Right cardiac atrium (tissue), 5 donors: ENCODE measurements around the gene PFKFB2. TPM values are rescaled to one million over a fixed set of nuclear protein-coding genes. Genes with fewer than 3 reads are reported as not detected.

Source experiments
- ATAC-seq, 2 donors: fragments of 200-7000 bp; cut with Tn5 transposase; one replicate each; pipeline versions ENCODE4 v1.8.0 to v1.9.1; 2020; ENCODE audit warnings: moderate library complexity in 2 of 2, mild to moderate bottlenecking in 1 of 2
- DNase-seq, 3 donors: peaks; one replicate each; pipeline ENCODE4 v3.0.0-alpha.2; 2020
- H3K27ac ChIP-seq: one replicate; pipeline ENCODE4 v1.5.1; 2013; ENCODE audit warnings: mild to moderate bottlenecking, low read length, control low read depth, moderate library complexity
- H3K27me3 ChIP-seq: one replicate; pipeline ENCODE4 v1.6.1; 2013; ENCODE audit not compliant: control insufficient read depth, insufficient read depth
- H3K4me1 ChIP-seq: one replicate; pipeline ENCODE4 v1.6.1; 2013; ENCODE audit warnings: low read length; ENCODE audit not compliant: control insufficient read depth, insufficient read depth
- H3K4me3 ChIP-seq: one replicate; pipeline ENCODE4 v1.5.1; 2013; ENCODE audit warnings: low read length, control low read depth
- H3K9me3 ChIP-seq: one replicate; pipeline ENCODE4 v1.6.1; 2013; ENCODE audit warnings: low read length; ENCODE audit not compliant: control insufficient read depth
- WGBS: extraction: QIAGEN DNeasy Blood & Tissue Kit; methylation state at CpG from one replicate; pipeline ENCODE4 v1.1.7; 2013; 5-methylcytosine and 5-hydroxymethylcytosine counted together
- intact Hi-C, 4 donors: fragments of 100-400 bp; cut with DNase I; formaldehyde crosslinking; loops; one replicate each; pipeline versions ENCODE4 v1.11.0 to v1.14.0; 2022 to 2023
- polyA plus RNA-seq: library from polyadenylated mRNA; stranded (reverse); fragments of 200-250 nt; gene quantifications from one replicate; pipeline ENCODE4 v1.2.3, GENCODE V29; 2013
- total RNA-seq, 4 donors: library from RNA; stranded (reverse); fragmentation: NEBNext Ultra II Directional; extraction: Animal tissue kit (Norgen Biotek cat#: 25700); gene quantifications; one replicate each; pipeline ENCODE4 v1.2.1, GENCODE V29; 2021
- donor health status: healthy with polysubstance abuse.
- donor health status: DM: no; HTN: yes; CAD: no.
- donor health status: DM: no; HTN: no; CAD: no.
- donor health status: DM: no; HTN: yes; CAD: no; lungs with severe emphysema.
- donor health status: DM: yes; HTN: yes; CAD: no.

Gene PFKFB2
- total and polyA plus RNA-seq, 5 donors = 9.4 to 29.7 (median 21.2) TPM

DNA sequence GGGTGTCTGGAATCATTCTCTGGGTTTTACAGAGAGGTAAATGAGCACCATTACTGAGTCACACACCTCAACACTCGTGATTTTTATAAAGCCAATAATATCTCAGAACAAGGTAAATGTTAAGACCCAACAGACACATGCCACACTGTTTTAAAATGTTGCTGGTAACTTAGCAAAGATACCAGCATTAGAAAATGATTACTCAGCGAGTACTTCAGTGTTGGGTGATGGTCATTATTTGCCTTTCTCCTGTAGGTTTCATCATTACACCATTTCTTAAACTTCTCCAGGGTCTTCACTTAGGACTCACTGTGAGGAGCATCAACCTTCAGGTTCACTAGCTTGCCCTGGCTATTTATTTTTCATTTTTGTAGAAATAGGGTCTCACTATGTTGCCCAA is 28.7 kb downstream of the PFKFB2 start:
- intact Hi-C loops = loop anchor here in 2 of 4 donors (5.0 kb wide), 2 partner anchors 325 to 415 kb away; partner anchors contain the start of gene CR1 (in 1 of the 2)
- Histone ChIP-seq H3K4me3 (no peak overlapping the region), H3K27ac (no peak overlapping the region), H3K4me1 (no peaks in the 10 kb centered on the region), H3K27me3 (no peaks in the 10 kb centered on the region), H3K9me3 (no peaks in the 10 kb centered on the region)
- DNase-seq (no peak), ATAC-seq (no peak)
- WGBS = 89% methylated on average over 2 of the region's 2 CpGs

- Histone ChIP-seq H3K4me3 (no peak overlapping the region), H3K27ac (no peak overlapping the region), H3K4me1 (no peaks in the 10 kb centered on the region), H3K9me3 (no peaks in the 10 kb centered on the region), H3K27me3 (no peaks in the 10 kb centered on the region)
- DNase-seq = no peak
- intact Hi-C loops = loop anchor here in 2 of 4 donors (5.0 kb wide), 2 partner anchors 323 to 413 kb away; partner anchors contain the start of gene CR1 (in 1 of the 2)
- WGBS = 67% methylated on average over 2 of the region's 2 CpGs
- ATAC-seq = no peak
These were observed 31.2 kb downstream of the PFKFB2 start for GRCh38 chr1:207084232-207084631.

DNA sequence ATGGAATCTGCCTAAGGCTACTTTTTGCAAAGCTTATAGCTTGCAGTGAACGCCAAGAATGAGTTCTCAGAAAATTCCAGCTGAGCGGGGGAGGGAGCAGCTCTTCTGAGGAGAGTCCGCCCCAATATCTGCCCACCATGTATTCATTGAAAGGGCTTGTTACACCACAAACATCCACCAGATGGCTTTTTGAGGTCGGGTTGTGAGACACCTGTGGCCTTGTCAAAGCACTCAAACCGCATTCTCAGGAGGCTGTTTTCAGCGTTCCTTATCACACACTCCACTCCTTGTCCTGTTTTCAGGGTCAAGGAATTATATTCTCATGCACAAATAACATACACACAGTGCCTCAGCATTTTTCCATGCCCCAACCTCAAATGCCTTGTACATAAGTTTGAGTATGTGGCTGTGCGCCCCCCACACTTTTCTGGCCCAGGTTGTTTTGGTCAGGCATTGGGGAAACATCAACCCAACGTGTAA is 31.7 kb downstream of the PFKFB2 start:
- WGBS = 22% methylated on average over 8 of the region's 8 CpGs
- Histone ChIP-seq H3K27ac (no peak overlapping the region), H3K4me3 (no peak overlapping the region), H3K27me3 (no peaks in the 10 kb centered on the region), H3K4me1 (no peaks in the 10 kb centered on the region), H3K9me3 (no peaks in the 10 kb centered on the region)
- intact Hi-C loops = loop anchor here in 3 of 4 donors (5.0 kb wide), 3 partner anchors 323 to 418 kb away; partner anchors contain the start of gene CR1 (in 1 of the 3)
- ATAC-seq (peak; percentile 61 to 80), DNase-seq (no peak)

DNA sequence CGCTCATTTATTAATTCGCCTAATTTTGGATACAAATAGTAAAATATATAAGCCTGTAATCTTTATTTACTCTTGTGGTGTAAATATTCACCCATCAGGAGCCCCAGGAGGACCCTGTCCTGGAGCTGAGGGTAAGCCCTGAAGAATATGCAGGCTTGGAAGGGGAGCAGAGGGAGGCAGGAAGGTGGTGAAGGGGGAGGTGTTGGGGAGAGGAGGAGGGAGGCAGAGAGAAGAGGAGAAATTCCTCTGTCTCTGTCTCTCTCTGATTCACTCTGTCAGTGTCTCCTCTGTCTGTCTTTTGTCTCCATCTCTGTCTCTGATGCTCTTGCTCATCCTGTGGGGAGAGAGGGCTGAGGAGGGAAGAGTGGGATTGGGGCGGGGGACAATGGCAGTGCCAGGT is 32.8 kb downstream of the PFKFB2 start:
- Histone ChIP-seq H3K9me3 (no peaks in the 10 kb centered on the region), H3K4me1 (no peaks in the 10 kb centered on the region), H3K4me3 (no peak overlapping the region), H3K27ac (no peak overlapping the region), H3K27me3 (no peaks in the 10 kb centered on the region)
- WGBS = 83% methylated on average over 3 of the region's 3 CpGs
- ATAC-seq (no peak), DNase-seq (no peak)
- intact Hi-C loops = loop anchor here in 2 of 4 donors (5.0 kb wide), 2 partner anchors 321 to 416 kb away; no protein-coding TSS in a partner anchor

DNA sequence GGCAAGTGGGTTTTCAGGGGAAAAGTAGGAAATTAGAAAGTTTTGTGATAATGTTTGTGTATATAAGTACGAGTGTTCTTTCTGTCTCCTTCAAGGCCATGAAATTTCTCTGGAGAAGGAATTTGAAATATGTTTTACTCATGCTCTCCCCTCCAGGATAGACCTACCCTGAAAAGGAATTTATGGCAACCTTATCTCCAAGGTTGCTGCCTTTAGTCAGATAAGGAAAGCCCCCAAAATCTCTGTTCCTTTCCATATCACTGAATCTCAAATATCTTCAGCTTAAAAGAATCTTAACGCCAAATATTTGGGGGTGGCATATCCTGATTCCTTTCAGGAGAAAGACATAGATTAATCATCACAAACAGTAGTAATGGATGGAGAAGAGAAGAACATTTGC is 35.1 kb downstream of the PFKFB2 start:
- DNase-seq (no peak), ATAC-seq (no peak)
- H3K4me3 ChIP-seq = no peak overlapping the region
- H3K27me3 ChIP-seq = no peaks in the 10 kb centered on the region
- intact Hi-C loops = loop anchor here in 2 of 4 donors (5.0 kb wide), 2 partner anchors 319 to 414 kb away; no protein-coding TSS in a partner anchor
- no peaks in the 10 kb centered on the region for H3K9me3 ChIP-seq
- no peaks in the 10 kb centered on the region for H3K4me1 ChIP-seq
- H3K27ac ChIP-seq = no peak overlapping the region
- WGBS = 81% methylated on average over 2 of the region's 2 CpGs

DNA sequence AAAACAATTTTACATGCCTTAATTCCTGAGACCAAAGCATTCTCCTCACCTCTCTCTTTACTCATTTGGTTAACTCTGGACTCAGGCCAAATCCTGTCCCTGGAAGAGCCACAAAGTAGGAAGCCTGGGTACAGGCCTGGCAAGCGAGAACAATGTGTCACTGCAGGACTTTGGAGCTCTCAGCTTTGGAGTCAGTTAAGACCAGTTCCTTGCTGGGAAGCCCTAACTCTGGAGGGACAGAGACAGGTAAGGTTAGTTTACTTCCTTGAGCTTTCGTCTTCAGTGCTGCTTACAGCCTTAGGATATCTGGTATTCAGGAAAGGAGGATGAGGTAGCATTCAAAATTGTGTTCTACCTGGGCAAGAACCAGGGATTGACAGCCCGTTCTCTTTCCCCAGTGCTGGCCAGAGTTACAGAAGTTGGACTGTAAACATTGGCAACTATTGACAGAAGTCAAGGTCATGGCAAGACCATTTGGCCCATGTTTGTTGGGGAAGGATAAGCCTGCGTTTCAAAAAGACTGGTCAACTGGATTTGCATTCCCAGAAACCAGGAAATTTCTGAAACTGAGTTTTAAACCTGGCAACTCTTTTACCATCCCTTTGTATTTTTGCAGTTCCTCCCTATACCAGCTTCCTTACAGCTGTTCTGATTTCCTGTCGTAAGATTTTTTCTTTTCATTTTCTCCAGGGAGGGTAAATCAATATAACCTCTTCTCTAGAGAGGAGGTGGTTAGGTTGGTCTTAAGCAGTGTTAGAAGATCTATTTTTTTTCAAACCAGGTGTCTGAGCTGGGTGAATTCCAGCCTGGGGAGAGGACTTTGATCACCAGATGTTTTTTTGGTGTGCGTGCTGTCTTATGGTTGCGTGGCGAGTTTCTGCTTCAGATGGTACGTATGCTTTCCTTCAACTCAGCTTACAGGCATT is 35.9 kb downstream of the PFKFB2 start, which contains the start of gene C4BPB:
TSS of gene C4BPB (plus strand) at position 160 of the 926 bp plus-strand sequence. CDS start at position 832, 672 bp downstream.
- intact Hi-C loops = loop anchor here in 2 of 4 donors (5.0 kb wide), 2 partner anchors 318 to 413 kb away; no protein-coding TSS in a partner anchor
- H3K27ac ChIP-seq = no peak within 1 kb of the TSS
- DNase-seq (no peak), ATAC-seq (peak; percentile 28 to 61)
- no peaks in the 10 kb centered on the region for H3K9me3 ChIP-seq
- no peak within 1 kb of the TSS for H3K4me3 ChIP-seq
- WGBS = 86% methylated on average over 9 of the region's 9 CpGs
- H3K27me3 ChIP-seq = no peaks in the 10 kb centered on the region
- no peaks in the 10 kb centered on the region for H3K4me1 ChIP-seq

GRCh38 chr1:207089627-207090355 is 36.7 kb downstream of the PFKFB2 start:
- H3K4me1 ChIP-seq = no peaks in the 10 kb centered on the region
- 96% methylated on average over 17 of the region's 17 CpGs for WGBS
- H3K9me3 ChIP-seq = no peaks in the 10 kb centered on the region
- DNase-seq = no peak
- no peak overlapping the region for H3K4me3 ChIP-seq
- no peak for ATAC-seq
- no peaks in the 10 kb centered on the region for H3K27me3 ChIP-seq
- intact Hi-C loops = loop anchor here in 2 of 4 donors (5.0 kb wide), 2 partner anchors 318 to 413 kb away; no protein-coding TSS in a partner anchor
- no peak overlapping the region for H3K27ac ChIP-seq

DNA sequence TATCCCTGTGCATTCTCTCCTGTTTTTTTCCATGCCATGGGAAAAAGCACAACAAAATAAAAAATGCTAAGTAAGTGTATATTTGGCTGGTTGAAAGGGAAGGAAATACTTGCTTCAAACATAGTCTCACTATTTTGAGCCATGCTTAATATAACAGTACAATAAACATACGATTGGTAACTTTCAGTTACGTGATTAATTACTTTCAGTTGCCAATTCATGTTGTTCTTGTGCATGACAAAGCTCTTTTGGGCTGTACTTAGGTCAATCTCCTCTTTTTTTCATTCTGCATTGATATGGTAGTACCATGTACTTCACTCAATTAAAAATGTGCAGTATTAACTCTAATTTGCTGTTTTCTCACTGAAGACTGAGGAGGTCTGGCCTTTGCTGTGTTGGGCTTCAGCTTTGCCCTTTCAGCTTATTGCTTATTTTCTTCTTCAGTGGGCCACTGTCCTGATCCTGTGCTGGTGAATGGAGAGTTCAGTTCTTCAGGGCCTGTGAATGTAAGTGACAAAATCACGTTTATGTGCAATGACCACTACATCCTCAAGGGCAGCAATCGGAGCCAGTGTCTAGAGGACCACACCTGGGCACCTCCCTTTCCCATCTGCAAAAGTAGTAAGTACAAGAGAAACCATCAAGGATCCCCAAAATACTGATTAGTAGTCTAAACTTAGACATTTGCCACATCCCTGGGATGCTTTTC is 38.3 kb downstream of the PFKFB2 start:
- no peaks in the 10 kb centered on the region for H3K9me3 ChIP-seq
- no peaks in the 10 kb centered on the region for H3K27me3 ChIP-seq
- ATAC-seq (no peak), DNase-seq (no peak)
- peaks cover 1% of the 10 kb centered on the region for H3K4me1 ChIP-seq
- WGBS = 73% methylated on average over 4 of the region's 4 CpGs
- H3K27ac ChIP-seq = no peak overlapping the region
- intact Hi-C loops = no loop called here
- no peak overlapping the region for H3K4me3 ChIP-seq

DNA sequence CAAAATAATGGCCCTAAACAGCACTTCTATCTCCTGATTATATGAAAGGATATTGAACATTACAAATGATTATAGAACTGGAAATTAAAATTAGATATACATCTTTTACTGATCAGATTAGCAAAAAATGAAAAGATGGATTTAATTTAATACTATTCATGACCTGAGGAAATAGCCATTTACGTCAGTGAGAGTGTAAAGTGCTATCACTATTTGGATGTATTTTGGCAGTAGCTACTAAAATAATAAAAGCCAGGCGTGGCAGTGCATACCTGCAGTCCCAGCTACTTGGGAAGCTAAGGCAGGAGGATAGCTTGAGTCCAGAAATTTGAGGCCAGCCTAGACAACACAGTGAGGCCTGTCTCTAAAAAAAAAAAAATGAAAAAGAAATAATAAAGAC is 40.9 kb downstream of the PFKFB2 start:
- H3K9me3 ChIP-seq = no peaks in the 10 kb centered on the region
- peaks cover 1% of the 10 kb centered on the region for H3K4me1 ChIP-seq
- no peak overlapping the region for H3K4me3 ChIP-seq
- H3K27ac ChIP-seq = no peak overlapping the region
- 71% methylated on average over 2 of the region's 2 CpGs for WGBS
- DNase-seq (no peak), ATAC-seq (no peak)
- intact Hi-C loops = no loop called here
- no peaks in the 10 kb centered on the region for H3K27me3 ChIP-seq

DNA sequence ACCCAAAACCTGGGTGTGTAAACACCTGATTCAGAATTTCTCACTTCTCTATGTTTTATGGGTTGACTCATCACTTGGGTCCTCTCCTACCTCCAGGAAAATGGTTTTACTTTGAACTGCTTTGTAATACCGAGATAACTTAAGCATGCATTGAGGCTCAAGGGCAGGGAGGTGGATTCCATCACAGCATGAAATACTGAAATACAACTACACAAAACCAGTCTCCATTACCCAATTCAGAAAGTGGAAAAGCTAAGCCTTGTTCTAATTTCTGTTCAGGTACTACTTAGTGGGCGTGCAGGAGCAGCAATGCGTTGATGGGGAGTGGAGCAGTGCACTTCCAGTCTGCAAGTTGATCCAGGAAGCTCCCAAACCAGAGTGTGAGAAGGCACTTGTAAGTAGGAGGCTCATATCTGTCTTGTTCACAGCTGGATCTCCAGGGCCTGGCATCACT is 44.8 kb downstream of the PFKFB2 start:
- intact Hi-C loops = no loop called here

More for the DNA sequence above, 44.8 kb downstream of the PFKFB2 start:
- Histone ChIP-seq H3K9me3 (no peaks in the 10 kb centered on the region), H3K27me3 (no peaks in the 10 kb centered on the region), H3K4me1 (peaks cover 1% of the 10 kb centered on the region), H3K4me3 (no peak overlapping the region), H3K27ac (no peak overlapping the region)
- DNase-seq (no peak), ATAC-seq (no peak)
- WGBS = 87% methylated on average over 3 of the region's 3 CpGs
